Prostate gland (tissue), 2 donors: ENCODE data around the gene SLC14A1.

Source experiments
- CTCF ChIP-seq, 4 experiments: fragments of 200-600 bp in 2 of 4; fragments of 450-650 bp in 2 of 4; sonication (generic) in 2 of 4; IDR thresholded peaks; 1 replicate in 3 of 4; 2 replicates in 1 of 4; pipeline ENCODE4 v1.5.1; 2016 to 2019; ENCODE audit warnings: antibody characterized with exemption in 4 of 4, mild to moderate bottlenecking in 2 of 4, moderate library complexity in 2 of 4
- POLR2A ChIP-seq: fragments of 450-650 bp; IDR thresholded peaks from one replicate; pipeline ENCODE4 v1.6.1; 2016; ENCODE audit warnings: antibody characterized with exemption, mild to moderate bottlenecking
- POLR2AphosphoS5 ChIP-seq: sonication (generic); formaldehyde crosslinking; IDR thresholded peaks from one replicate; pipeline ENCODE4 v1.6.1; 2017; ENCODE audit warnings: antibody characterized with exemption

- TF ChIP-seq POLR2AphosphoS5, result no peak
- TF ChIP-seq CTCF (IDR thresholded peaks at IDR 0.05), result no peak
- TF ChIP-seq POLR2A, result no peak
These were observed 14.7 kb downstream of the SLC14A1 start for GRCh38 chr18:45738660-45739059.
